ENCODE results near the gene NKD1. TPM values are rescaled to one million over a fixed set of nuclear protein-coding genes. Genes with fewer than 3 reads are reported as not detected.

Gene NKD1
- total and polyA plus RNA-seq, 2 donors (not counting 1 experiment from before 2014, with no cell fraction given), result 0.16 to 1.9 TPM

- H3K4me1 Mint-ChIP-seq, result no peaks in the 10 kb centered on the region
- ChIA-PET CTCF (no interaction called here), POLR2A (no interaction called here)
- ATAC-seq (ENCODE audit: low read depth), result no peak
- Histone ChIP-seq H3K4me1 (ENCODE audit: control insufficient read depth in 2 of 2, insufficient read depth in 2 of 2, low read length in 2 of 2) (no peaks in the 10 kb centered on the region), H3K4me3 (ENCODE audit: control extremely low read depth in 1 of 5, extremely low read depth in 1 of 5, insufficient read depth in 1 of 5, low read depth in 2 of 5, low read length in 4 of 5) (no peak overlapping the region), H3K4me2 (replicated peaks; ENCODE audit: low read depth, low read length, poor library complexity, severe bottlenecking) (no peak overlapping the region), H3K36me3 (replicated peaks in 1 of 2; ENCODE audit: control extremely low read depth in 1 of 2, control insufficient read depth in 1 of 2, extremely low read depth in 1 of 2, insufficient read depth in 2 of 2, low read length in 1 of 2) (no peaks in the 10 kb centered on the region), H3K27me3 (replicated peaks in 1 of 4; ENCODE audit: control extremely low read depth in 1 of 4, control insufficient read depth in 3 of 4, insufficient read depth in 4 of 4, low read length in 3 of 4) (peaks cover 0 to 16% (median 1%) of the 10 kb centered on the region in 4 experiments), H3K9me3 (ENCODE audit: control extremely low read depth in 1 of 3, control insufficient read depth in 2 of 3, insufficient read depth in 1 of 3, low read length in 2 of 3) (peaks cover 0 to 12% (median 11%) of the 10 kb centered on the region in 3 donors), H3K79me2 (ENCODE audit: control insufficient read depth, insufficient read depth, low read length) (no peaks in the 10 kb centered on the region), H3K27ac (ENCODE audit: low read length in 2 of 2) (no peak overlapping the region), H4K20me1 (ENCODE audit: control insufficient read depth, insufficient read depth, low read length, poor library complexity, severe bottlenecking) (no peaks in the 10 kb centered on the region), H3K9ac (ENCODE audit: low read length) (no peak overlapping the region), H2AFZ (ENCODE audit: insufficient read depth, low read depth, low read length, poor library complexity, severe bottlenecking) (no peak overlapping the region)
- no peak overlapping the region for H3K4me3 Mint-ChIP-seq
- H3K27ac Mint-ChIP-seq, result no peak overlapping the region
- TF ChIP-seq CTCF (IDR thresholded peaks at IDR 0.05) (no peak), EZH2 (IDR thresholded peaks at IDR 0.05; ENCODE audit: borderline replicate concordance, insufficient read depth, low read depth, low read length, poor library complexity, severe bottlenecking) (no peak)
- H3K27me3 Mint-ChIP-seq, result peaks cover 34% of the 10 kb centered on the region
- H3K9me3 Mint-ChIP-seq (ENCODE audit: insufficient read depth), result peaks cover 2% of the 10 kb centered on the region
- intact Hi-C loops (cut with micrococcal nuclease), result no loop called here
- no peak for DNase-seq
- WGBS (ENCODE audit: insufficient coverage), result 92% methylated on average over 1 of the region's 2 CpGs
These were observed 16.8 kb upstream of the NKD1 start for GRCh38 chr16:50531359-50531758.

GRCh38 chr16:50531901-50532300 is 16.3 kb upstream of the NKD1 start:
- Histone ChIP-seq H3K27me3 (replicated peaks in 1 of 4; ENCODE audit: control extremely low read depth in 1 of 4, control insufficient read depth in 3 of 4, insufficient read depth in 4 of 4, low read length in 3 of 4) (peaks cover 0 to 12% (median 1%) of the 10 kb centered on the region in 4 experiments), H3K9ac (ENCODE audit: low read length) (no peak overlapping the region), H3K79me2 (ENCODE audit: control insufficient read depth, insufficient read depth, low read length) (no peaks in the 10 kb centered on the region), H2AFZ (ENCODE audit: insufficient read depth, low read depth, low read length, poor library complexity, severe bottlenecking) (no peak overlapping the region), H3K4me1 (ENCODE audit: control insufficient read depth in 2 of 2, insufficient read depth in 2 of 2, low read length in 2 of 2) (no peaks in the 10 kb centered on the region), H4K20me1 (ENCODE audit: control insufficient read depth, insufficient read depth, low read length, poor library complexity, severe bottlenecking) (no peaks in the 10 kb centered on the region), H3K9me3 (ENCODE audit: control extremely low read depth in 1 of 3, control insufficient read depth in 2 of 3, insufficient read depth in 1 of 3, low read length in 2 of 3) (peaks cover 0 to 12% (median 11%) of the 10 kb centered on the region in 3 donors), H3K27ac (ENCODE audit: low read length in 2 of 2) (no peak overlapping the region), H3K36me3 (replicated peaks in 1 of 2; ENCODE audit: control extremely low read depth in 1 of 2, control insufficient read depth in 1 of 2, extremely low read depth in 1 of 2, insufficient read depth in 2 of 2, low read length in 1 of 2) (no peaks in the 10 kb centered on the region), H3K4me2 (replicated peaks; ENCODE audit: low read depth, low read length, poor library complexity, severe bottlenecking) (no peak overlapping the region), H3K4me3 (ENCODE audit: control extremely low read depth in 1 of 5, extremely low read depth in 1 of 5, insufficient read depth in 1 of 5, low read depth in 2 of 5, low read length in 4 of 5) (no peak overlapping the region)
- peaks cover 2% of the 10 kb centered on the region for H3K9me3 Mint-ChIP-seq (ENCODE audit: insufficient read depth)
- no peak overlapping the region for H3K27ac Mint-ChIP-seq
- DNase-seq (no peak), ATAC-seq (ENCODE audit: low read depth) (no peak)
- CTCF ChIA-PET, result interaction anchor here (0.8 kb wide), 1 partner anchor 274 kb away, joined by 3 read pairs; no protein-coding TSS in a partner anchor
- no peak overlapping the region for H3K4me3 Mint-ChIP-seq
- POLR2A ChIA-PET, result no interaction called here
- peaks cover 34% of the 10 kb centered on the region for H3K27me3 Mint-ChIP-seq
- WGBS (ENCODE audit: insufficient coverage), result 75% methylated on average over 1 of the region's 3 CpGs
- TF ChIP-seq EZH2 (IDR thresholded peaks at IDR 0.05; ENCODE audit: borderline replicate concordance, insufficient read depth, low read depth, low read length, poor library complexity, severe bottlenecking) (no peak), CTCF (IDR thresholded peaks at IDR 0.05) (no peak)
- intact Hi-C loops (cut with micrococcal nuclease), result no loop called here
- H3K4me1 Mint-ChIP-seq, result no peaks in the 10 kb centered on the region
